Omental fat pad (tissue), 4 donors: ENCODE measurements around the gene CELSR3. TPM values are rescaled to one million over a fixed set of nuclear protein-coding genes. Genes with fewer than 3 reads are reported as not detected.
A peak's percentile ranks its signal among the peaks of the same experiment; 100 is the strongest.

Experiments
- ATAC-seq: fragments of 150-250 bp; one replicate; pipeline ENCODE4 v1.9.1; 2016; ENCODE audit warnings: mild to moderate bottlenecking, moderate library complexity; ENCODE audit not compliant: low FRiP score
- DNase-seq: peaks from one replicate; pipeline ENCODE4 v3.0.0-alpha.2; 2019; ENCODE audit warnings: low spot score
- CTCF ChIP-seq, 3 donors: fragments of 450-650 bp; IDR thresholded peaks; one replicate each; pipeline ENCODE4 v1.5.1; 2016 to 2017; ENCODE audit warnings: antibody characterized with exemption in 3 of 3, mild to moderate bottlenecking in 3 of 3, moderate library complexity in 2 of 3
- total RNA-seq, 4 donors: library from RNA; depleted of rRNA; stranded (reverse); fragments of >200 nt; gene quantifications; one replicate each; pipeline ENCODE4 v1.1.0, GENCODE V29; 2016

The CELSR3 gene
- total RNA-seq, 4 donors from 2014 or later = 0.48 to 2.2 (median 1.1) TPM

- DNase-seq = no peak
- no peak for TF ChIP-seq CTCF (IDR thresholded peaks at IDR 0.05)
- no peak for ATAC-seq
These were observed 45.1 kb downstream of the CELSR3 start for GRCh38 chr3:48617559-48617958.

- TF ChIP-seq CTCF (IDR thresholded peaks at IDR 0.05) = no peak
- ATAC-seq (no peak), DNase-seq (no peak)
These were observed 48.6 kb downstream of the CELSR3 start for GRCh38 chr3:48614044-48614443.

GRCh38 chr3:48612309-48612708 lies 50.4 kb downstream of the CELSR3 start:
- ATAC-seq (no peak), DNase-seq (no peak)
- no peak for TF ChIP-seq CTCF (IDR thresholded peaks at IDR 0.05)

GRCh38 chr3:48609088-48610005 lies 53.3 kb downstream of the CELSR3 start, which contains the start of gene UQCRC1:
TSS of gene UQCRC1 (minus strand) at chr3:48609646. CDS start at chr3:48609620, 26 bp downstream.
- peak in 1 of 3 donors; percentile 34 for TF ChIP-seq CTCF (IDR thresholded peaks at IDR 0.05)
- peak; percentile 100 for ATAC-seq

GRCh38 chr3:48607519-48607918 lies 55.2 kb downstream of the CELSR3 start:
- ATAC-seq (no peak), DNase-seq (no peak)
- no peak for TF ChIP-seq CTCF (IDR thresholded peaks at IDR 0.05)

More at GRCh38 chr3:48609088-48610005, 53.3 kb downstream of the CELSR3 start, which contains the start of gene UQCRC1:
- peak; percentile 52 for DNase-seq

GRCh38 chr3:48601622-48601994 lies 61.1 kb downstream of the CELSR3 start:
- ATAC-seq = no peak
- TF ChIP-seq CTCF (IDR thresholded peaks at IDR 0.05) = no peak
- DNase-seq = no peak
